HG02973 (cell line): ENCODE measurements around the gene SPNS2.

Experiments used
- ATAC-seq: cut with Tn5 transposase; IDR thresholded peaks from one replicate; pipeline ENCODE4 v1.9.1; 2021; ENCODE audit warnings: moderate library complexity; ENCODE audit not compliant: unreplicated experiment

SPNS2 gene, protein sequence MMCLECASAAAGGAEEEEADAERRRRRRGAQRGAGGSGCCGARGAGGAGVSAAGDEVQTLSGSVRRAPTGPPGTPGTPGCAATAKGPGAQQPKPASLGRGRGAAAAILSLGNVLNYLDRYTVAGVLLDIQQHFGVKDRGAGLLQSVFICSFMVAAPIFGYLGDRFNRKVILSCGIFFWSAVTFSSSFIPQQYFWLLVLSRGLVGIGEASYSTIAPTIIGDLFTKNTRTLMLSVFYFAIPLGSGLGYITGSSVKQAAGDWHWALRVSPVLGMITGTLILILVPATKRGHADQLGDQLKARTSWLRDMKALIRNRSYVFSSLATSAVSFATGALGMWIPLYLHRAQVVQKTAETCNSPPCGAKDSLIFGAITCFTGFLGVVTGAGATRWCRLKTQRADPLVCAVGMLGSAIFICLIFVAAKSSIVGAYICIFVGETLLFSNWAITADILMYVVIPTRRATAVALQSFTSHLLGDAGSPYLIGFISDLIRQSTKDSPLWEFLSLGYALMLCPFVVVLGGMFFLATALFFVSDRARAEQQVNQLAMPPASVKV

DNA sequence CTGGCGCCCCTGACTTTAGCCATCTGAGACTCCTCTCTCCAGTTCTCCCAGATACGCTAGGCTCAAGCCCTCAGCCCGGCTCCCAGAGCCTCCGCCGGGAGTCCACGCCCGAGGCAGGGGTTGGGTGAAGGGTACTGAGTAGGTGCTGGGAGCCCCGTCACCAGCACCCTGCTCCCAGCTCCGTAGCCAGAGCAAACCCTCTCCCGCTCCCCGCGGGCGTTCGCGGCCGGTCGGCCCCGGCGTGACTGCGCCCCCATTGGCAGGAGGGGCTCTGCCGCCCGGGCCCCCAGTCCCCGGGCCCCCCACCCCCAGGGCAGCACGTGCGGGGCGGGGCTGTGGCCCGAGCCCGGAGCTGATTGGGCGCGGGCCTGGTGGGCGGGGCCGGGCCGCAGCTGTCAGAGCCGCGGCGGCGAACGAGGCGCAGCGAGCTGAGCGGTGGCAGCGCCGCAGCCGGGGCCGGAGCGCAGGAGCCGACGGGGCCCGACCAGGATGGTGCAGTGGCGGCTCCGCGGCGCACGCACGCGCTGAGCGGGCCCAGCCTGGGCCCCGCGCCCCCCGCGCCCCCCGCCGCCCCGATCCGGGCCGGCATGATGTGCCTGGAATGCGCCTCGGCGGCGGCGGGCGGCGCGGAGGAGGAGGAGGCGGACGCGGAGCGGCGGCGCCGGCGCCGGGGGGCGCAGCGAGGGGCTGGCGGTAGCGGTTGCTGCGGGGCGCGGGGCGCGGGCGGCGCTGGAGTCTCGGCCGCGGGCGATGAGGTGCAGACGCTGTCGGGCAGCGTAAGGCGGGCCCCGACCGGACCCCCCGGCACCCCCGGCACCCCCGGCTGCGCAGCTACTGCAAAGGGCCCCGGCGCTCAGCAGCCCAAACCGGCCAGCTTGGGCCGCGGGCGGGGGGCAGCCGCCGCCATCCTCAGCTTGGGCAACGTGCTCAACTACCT, at the start of gene SPNS2:
Gene SPNS2 (plus strand): TSS at position 421 of the 937 bp plus-strand sequence. CDS start 167 bp downstream, at position 588.
- no peak for ATAC-seq

DNA sequence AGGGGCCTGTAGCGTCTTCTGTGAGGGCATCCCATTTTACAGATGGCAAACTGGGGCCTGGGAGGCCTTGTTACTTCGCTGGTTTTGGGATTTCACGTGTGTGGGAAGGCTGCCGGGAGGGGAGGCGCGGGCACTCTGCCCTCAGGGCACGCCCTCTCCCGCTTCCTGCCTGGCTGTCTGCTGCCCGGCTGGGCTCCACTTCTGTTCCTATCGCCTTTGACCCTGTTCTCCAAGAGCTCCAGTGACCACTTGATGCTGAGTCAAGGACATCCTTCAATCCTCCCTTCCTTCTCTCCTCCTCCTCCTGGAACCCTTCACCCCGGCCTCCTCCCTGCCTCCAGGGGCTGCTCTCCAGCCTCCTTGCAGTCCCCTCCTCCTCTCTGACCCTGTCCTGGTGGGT, 48.9 kb upstream of the SPNS2 start:
- ATAC-seq, result no peak

DNA sequence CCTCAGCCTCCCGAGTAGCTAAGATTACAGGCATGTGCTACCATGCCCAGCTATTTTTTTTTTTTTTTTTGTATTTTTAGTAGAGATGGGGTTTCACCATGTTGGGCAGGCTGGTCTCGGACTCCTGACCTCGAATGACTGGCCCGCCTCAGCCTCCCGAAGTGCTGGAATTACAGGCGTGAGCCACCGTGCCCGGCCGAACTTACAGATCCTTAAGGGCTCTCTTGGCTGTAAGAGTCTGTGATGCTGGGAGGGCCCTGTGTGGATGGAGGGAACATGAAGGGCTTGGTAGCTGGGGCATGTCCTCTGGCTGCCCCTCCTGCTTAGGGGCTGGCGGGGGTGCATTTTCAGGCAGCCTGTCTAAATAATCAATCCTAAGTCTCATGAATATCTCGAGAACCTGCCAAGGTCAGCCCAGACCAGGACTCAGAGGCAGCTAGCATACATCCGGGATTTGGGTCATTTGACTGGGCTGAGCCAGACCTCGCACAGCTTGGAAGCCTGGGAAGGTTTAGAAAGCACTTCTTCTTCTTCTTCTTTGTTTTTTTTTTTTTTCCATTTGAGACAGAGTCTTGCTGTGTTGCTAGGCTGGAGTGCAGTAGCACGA, 47.9 kb upstream of the SPNS2 start:
- no peak for ATAC-seq

DNA sequence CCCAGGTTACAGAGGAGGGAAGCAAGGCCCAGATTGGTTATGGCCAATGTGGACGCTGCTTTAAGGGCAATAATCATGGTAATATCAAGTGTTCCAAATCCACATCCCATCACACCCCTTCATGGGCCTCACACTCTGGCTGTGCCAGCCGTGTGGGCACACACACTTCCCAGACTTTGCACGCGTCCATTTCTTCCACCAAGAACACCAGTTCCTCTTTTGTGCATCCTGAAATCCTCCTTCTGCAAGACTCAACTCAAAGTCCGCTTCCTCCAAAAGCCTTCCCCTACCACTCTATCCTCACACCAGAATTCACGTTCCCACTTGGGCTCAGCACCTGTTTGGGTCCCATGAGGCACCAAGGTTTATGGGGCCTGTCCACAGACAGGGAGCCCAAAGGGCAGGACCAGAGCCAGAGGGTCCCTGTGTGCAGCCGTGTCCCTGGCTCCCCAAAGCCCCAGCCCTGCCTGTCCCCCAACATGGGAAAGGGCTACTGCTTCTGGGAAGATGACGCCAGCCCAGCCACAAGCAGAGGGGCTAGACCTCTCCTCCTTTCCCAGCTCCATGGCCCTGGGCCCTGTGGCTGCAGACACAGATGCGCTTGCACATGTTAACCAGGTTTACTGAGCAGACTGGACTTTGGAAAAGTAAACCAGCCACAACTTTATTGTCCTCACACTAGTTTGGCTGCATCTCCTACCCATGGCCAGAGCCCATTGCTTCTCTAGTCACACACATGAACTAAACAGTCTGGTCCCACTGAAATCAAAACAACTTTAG, 44.7 kb upstream of the SPNS2 start:
- no peak for ATAC-seq

DNA sequence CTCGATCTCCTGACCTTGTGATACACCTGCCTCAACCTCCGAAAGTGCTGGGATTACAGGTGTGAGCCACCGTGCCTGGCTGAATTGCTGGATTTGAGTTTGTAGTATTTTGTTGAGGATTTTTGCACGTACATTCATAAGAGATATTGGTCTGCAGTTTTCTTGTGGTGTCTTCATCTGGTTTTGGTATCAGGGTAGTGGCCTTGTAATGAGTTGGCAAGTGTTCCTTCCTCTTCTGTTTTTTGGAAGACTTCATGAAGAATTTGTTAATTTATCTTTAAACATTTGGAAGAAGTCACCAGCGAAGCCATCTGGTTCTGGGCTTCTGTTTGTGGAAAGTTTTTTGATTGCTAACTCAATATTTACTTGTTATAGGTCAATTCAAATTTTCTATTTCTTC, 38.0 kb upstream of the SPNS2 start:
- ATAC-seq, result no peak

DNA sequence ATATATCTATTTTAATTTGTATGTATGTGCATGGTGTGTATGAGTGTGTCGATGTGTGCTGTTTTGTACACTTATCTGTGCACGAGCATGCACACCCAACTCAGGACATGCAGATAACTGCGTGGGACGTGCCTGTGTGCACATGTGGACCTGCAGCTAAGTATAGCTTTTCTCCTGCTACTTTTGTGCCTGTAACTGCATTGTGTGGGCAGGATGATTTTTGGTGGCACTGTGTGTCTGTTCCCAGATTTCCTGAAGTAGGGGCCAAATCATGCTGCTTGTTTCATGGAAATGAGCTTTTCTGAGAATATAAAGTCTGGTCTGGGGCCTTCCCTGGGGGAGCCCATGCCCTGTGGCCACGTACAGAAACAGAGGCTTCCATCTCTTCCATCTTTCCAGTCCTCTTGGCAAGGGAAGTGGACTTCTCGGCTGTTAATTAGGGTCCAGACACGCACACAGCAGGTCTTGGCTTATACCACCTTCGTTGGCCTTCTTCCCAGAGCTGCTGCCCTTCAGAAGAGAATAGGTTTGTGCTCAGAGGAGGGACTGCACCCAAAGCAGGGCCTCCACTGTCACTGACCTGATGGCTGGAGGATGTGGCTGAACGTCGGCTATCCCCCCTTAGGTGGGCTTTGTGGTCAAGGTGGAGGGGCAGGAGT, 34.7 kb upstream of the SPNS2 start:
- ATAC-seq, result no peak

DNA sequence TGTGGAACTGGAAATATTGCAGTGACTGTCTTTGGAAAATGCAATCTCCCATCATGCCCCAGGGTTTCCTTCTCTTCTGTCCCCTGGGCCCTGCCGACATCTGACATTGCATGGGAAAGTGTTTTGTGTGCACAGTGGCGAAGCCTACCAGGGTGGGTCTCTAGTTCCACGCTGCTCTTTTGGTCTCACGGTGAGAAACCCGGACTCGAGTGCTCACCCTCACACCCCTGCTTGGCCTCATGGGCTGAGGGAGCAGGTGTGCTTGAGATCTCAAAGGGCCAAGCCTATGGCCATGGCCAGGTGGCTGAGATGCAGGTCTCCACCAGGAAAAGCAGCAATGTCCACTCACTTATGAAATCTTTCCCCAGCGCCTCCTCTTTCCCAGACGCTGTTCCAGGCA, 32.9 kb upstream of the SPNS2 start:
- ATAC-seq, result no peak

DNA sequence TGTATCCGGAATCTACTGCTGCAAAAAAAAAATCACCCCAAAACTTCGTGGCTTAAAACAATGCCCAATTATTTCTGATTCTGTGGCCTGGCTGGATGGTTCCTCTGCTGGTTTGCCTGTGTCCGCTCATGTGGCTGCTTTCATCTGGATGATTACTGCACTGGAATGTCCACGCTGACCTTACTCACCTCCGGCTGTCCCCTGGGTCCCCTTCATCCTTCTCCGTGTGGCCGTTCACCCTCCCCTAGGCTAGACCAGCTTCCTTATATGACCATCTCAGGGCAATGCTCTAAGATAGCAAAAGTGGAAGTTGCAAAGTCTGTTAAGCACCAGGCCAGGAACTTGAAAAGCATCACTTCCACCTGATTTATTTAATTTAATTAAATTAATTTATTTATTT, 31.4 kb upstream of the SPNS2 start:
- no peak for ATAC-seq

DNA sequence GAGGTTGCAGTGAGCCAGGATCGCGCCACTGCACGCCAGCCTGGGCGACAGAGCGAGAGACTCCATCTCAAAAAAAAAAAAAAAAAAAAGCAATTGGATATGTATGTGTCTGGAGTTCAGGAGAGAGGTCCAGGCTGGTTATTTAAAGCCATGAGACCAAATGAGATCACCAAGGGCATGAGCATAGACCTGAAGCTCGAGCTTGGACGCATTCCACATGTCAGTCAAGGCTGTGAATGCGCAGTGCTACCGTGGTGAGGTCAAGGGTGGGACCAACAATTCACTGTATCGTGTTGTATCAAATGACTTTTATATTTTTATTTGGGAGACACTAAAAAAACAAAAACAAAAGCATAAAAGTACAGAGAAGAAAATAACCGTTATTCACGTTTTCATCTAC, 29.1 kb upstream of the SPNS2 start:
- ATAC-seq, result no peak

DNA sequence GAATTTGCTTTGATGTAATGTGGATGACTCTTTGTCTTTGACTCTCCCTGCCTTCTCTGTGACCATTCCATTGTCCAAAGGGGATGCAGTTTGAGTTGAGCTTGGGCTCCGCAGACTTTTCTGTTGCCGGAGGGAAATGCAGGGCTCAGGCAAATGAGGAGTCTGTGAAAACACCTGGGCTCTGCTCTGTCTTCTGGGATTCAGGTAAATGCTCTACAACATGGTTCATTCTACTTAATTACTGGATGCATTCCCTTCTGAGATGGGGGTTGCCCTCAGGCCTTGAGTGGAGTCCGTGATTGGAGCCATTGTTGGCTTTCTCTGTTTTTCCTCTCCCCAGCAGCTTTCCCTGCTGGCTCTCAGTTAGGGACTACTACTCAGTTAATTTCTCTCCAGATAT, 26.4 kb upstream of the SPNS2 start:
- no peak for ATAC-seq

DNA sequence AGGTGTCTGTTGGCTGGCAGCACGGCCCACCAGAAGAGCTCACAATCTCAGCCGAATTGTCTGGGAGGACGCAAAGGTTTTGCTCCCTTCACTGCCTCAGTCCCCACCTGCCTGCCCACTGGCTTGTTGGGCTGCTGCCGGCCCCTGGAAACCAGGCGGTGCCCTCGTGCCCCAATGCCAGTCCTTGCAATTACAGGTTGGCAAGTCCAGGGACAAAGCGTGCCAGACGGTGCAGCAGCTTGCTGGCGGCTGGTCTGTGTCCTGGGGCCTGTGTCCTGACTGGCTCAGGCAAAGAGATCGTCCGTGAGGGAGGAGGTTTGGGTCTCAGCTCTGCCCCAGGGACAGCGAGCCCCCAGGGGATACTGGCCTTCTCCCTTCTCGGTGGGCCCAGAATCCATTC, 24.6 kb upstream of the SPNS2 start:
- no peak for ATAC-seq

DNA sequence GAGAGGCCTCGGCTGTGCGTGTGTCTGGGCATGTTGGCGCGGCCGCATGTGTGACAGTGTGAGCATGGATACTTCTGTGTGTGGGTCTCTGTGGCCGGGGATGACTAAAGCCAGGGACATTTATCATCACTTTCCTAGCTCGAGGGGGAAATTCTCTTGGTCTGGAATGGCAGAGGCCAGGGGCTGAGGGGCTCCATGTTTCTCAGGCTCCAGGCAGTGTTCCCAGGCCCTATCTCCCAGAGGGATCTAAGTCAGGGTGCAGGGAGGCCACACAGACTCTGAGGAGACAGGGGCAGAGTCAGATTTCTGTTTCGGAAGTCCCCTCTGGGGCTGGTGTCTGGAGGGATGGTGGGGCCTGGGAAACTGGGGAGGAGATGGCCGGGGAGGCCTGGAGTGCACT, 23.7 kb upstream of the SPNS2 start:
- no peak for ATAC-seq

DNA sequence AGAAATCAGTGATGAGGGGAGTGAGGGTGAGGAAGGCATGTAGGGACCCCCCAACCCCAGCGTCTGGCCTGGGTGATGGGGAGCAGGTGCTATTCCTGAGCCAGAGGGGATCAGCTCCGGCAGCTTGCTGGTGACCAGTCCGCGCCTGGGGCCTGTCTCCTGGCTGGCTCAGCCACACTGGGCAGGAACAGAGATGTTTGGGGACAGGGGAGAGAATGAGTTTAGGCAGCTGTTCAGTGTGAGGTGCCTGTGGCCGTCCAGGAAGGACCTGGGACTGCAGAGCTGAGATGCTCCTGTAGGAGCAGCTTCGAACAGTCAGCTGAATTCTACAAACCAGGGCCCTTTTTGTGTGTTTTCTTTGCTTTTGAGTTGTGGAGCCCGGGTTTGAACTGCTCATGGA, 23.2 kb upstream of the SPNS2 start:
- ATAC-seq, result no peak

DNA sequence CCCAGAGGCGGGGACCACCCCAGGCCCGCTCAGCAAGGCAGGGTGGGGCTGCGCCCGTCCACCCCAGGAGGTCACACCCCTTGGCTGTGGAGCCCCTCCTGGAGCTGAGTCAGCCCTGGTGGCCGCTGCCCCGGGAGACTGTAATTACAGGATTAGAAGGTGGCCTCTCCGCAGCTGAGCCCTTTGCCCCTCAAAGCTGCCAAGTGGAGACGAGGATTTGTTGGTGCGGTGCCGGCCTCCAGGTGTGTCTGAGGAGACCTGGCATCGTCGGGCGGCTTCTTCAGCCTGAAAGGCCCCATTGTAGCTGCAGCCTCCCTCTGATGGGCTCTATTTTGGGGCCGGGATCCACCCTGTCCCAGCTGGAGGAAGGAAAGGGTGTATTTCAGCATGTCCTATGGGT, 22.7 kb upstream of the SPNS2 start:
- ATAC-seq, result no peak

DNA sequence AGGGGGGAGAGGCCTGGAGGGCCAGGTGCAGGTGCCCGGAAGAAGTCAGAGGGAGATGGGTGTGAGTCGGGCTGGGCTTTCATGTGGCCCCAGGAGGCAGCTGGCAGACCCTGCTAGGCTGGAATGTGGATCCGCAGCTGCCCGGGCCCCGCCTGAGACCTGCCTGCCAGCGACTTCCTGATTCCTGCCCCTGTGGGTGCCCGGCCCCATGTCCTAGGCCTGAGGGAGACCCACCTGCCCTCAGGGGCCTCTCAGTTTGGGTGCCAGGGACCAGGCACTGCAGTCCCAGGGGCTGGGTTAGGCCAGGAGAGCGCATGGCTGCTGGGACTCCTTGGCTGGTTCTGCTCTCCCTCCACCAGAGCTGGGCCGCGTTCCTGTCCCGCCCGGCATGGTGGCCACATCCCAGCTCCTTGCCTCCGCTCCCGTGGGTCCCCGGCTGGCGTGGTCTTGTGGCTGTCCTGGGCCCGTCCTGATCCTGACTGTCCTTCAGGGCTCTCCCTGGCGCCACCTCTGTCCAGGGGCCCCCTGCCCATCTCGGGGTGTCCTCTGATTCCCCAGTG, 22.1 kb upstream of the SPNS2 start:
- ATAC-seq, result no peak

DNA sequence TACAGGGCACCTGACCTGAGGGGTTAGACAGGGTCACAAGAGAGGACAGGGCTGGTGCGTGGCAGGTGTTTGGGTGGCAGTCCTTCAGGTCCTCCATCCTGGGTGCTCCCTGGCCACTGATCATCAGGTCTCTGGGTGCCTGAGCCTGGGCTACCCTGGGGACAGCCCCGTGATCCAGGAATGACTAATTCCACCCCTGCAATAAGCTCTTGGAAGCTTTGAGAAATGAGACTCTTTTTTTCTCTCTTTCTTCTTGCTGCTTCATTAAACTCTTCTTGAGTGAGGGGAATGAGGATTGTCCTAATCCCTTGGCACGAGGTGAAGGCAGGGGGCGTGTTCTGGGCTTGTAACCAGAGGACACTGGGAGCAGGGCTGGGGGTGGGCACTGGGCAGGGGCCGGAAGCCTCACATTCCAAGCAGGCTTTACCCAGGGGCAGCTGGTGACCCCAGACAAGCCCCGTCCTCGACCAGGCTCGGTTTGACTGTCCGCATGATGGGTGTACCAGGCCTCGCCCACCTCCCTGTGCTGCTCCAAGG, 21.4 kb upstream of the SPNS2 start:
- no peak for ATAC-seq

DNA sequence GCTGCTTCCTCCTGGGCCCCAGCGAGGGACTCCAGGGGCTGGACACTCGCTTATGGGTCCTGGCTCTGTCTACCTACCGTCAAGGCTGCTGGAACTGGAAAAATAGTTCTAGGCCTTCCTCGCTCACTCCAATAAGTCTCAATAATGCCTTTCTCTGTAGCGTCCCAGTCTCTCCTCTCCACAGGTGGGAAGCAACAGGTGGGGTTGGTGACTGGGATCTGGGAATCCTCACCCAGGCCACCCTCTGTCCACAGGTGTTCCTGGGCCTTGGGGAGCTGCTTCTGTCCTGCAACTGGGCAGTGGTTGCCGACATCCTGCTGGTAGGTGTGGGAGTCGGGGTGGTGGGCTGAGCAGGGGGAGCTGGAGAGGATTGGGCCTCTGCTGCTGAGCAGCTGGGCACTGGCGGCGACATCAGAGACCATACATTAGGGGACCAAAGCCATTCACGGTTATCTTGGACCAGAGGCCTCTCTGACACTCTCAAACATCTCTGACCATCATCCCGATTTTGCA, 20.3 kb upstream of the SPNS2 start:
- ATAC-seq, result no peak

DNA sequence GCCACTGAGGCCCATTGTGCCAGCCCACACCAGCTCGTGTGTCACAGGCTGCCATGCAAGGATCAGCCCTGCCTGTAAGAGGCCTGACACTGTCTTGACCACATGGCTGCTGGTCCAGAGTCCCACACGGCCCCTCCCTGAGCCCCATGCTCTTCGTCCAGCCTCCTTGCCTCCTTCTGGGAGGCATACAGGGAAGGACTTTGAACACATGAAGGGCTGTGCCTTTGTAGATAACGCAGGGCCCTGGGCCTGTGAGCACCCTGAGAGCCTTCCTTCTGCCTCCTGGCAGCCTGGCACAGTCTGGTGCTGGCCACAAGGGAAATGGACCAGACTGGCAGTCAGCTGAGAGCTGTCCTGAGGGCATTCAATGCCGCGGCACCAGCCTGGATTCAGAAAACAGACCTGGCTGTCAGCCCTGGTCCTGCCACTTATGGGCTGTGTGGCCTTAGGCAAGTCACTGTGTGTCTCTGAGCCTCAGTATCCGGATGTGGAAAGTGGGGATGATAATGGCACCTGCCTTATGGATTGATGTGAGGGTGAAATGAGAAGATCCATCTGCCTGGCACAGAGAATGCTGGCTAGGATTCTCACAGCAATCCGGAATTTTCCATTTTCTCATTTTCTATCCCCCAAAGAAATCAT, 19.2 kb upstream of the SPNS2 start:
- ATAC-seq, result no peak
